CD4-positive, alpha-beta T cell treated with Interleukin-21 for 1 hour (primary cell): ENCODE data around the gene P4HA2.
A peak's percentile ranks its signal among the peaks of the same experiment; 100 is the strongest.

Experiments
- DNase-seq: peaks from one replicate; pipeline ENCODE4 v3.0.0-alpha.2; 2020

Gene P4HA2

DNA sequence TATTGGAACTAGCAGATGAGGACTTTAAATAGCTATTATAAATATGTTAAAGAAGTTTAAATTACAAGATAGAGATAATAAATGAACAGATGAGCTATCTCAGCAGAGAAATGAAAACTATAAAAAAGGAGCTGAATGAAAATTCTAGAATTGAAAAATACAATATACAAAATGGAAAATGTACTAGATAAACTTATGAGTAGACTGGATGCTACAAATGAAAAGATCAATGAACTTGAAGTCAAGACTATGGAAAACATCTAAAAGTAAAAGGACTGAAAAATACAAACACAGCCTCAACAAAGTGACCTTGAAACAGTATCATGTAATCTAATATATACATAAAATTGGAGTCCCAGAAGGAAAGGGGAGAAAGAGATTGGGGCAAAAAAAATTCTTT is 19.2 kb upstream of the P4HA2 start:
- DNase-seq, result no peak

- no peak for DNase-seq
These were observed 17.9 kb upstream of the P4HA2 start for GRCh38 chr5:132245593-132245992.

GRCh38 chr5:132243366-132243977 is 15.8 kb upstream of the P4HA2 start:
- DNase-seq, result no peak

DNA sequence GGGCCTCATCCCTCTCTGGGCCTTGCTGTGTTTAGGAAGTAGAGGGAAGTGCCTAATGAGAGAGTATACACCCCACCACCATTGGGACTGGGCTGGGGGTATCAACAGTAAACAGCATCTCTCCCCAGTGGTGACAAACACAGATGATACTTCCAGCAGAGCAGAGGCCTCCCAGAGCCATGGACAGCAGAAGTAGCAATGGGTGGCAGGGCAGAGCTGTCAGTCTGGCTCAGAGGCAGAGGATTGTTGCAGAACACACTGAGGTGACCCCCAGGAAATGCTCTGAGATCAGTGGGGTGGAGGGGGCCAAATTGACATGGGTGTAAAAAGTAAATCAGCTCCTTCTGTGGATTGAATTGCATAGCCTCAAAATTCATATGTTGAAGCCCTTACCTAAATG is 12.1 kb upstream of the P4HA2 start:
- DNase-seq, result no peak

DNA sequence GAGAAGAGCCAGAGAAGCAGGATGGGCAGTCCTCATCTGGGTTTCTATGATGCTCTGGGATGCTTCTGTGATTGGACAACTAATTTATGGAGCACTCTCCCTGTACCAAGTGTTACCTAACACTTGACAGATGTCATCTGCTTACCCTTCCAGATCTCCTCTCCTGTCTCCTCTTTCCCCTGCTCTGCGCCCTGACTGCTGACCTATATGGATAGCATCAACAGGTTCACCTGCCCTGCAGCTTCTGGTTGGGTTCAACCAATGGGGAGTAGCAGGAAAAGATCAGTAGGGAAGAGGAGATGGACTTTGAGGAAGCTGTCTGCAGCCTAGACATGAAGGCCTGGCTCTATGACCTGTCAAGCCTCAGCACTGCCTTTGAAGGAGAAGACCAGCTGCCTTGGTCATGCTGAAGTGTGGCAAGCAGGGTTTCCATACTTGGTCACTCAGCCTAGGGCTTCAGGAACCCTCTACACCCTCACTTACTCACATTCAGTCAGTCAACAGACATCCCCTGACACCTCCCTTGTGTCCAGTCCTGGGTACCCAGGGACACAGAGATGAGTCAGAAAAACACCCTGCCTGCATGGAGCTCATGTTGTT is 11.3 kb upstream of the P4HA2 start:
- no peak for DNase-seq

- DNase-seq, result peak; percentile 69
These were observed 10.6 kb upstream of the P4HA2 start for GRCh38 chr5:132238169-132238744.

GRCh38 chr5:132237670-132238069 is 10.0 kb upstream of the P4HA2 start:
- DNase-seq, result no peak

DNA sequence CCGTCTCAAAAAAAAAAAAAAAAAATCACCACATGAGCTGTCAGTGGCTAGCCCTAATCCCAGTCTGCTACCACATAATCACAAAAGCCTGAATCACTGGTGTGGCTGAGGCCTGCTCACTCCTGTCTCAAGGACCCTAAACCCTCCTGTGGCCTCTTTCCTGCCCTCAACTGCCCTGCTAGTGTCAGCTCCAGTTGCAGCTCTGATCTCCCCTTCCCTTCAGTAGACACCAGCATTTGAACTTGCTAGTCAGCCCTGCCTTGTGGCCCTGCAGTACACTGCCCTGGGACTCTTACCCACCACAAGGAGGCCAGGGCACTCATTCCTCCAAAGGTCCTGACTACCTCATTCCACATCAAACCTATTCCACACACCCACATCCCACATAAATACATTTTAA is 9.5 kb upstream of the P4HA2 start:
- DNase-seq, result no peak

DNA sequence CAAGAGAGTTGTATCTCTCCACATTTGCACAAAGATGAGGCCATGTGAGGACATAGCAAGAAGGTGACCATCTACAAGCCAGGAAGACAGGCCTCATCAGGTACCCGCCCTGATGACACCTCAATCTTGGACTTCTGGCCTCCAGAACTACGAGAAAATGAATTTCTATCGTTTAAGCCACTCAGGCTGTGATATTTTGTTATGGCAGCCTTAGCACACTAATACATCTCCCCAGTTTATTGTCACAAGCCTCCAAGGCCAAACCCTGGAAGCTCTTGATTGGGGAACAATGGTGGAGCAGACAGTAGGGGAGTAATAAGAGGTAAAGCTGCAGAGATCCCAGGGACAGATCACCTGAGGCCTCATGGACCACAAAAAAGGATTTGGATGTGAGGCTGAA is 7.7 kb upstream of the P4HA2 start:
- no peak for DNase-seq

GRCh38 chr5:132234684-132235062 is 7.0 kb upstream of the P4HA2 start:
- DNase-seq, result no peak

DNA sequence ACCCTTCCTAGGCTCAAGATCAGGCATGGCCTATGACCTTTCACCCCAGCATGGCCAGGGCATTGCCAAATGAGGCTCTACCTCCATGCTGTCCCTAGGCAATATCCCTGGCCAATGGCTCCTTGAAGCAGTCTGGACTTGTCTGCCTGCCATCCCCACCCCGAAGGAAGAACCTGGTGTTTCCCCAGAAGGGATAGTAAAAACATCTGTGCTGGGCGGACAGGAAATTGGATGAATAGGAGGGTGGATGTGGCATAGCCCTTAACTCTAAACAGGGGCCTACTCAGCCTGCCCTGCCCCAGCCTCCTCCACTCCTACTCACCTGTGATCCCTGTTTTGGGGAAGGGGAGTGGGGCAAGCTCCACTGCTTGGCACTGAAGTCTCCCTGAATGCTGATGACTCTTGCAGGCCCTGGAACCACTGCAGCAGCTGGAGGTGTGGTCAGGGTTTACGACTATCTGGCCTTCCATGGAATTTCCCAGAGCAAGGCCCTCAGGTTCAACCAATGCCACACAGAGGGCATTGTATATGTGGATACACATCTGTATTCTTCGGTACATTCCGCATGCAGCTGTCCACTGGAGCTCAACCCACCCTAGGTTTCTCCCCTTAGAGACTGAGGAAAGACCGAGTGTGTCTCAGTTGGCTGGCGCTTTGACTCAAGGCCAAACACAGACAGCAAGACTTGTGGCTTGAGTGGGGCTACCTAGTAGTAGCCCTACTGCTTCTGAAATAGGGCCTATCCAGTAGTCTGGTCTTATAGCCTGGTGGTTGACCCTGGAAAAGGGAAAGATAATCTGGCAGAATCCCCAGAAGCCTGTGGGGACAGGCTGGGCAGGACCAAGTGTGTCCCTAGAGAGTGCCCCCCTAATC is 6.4 kb upstream of the P4HA2 start:
- no peak for DNase-seq

GRCh38 chr5:132233081-132233480 is 5.4 kb upstream of the P4HA2 start:
- DNase-seq, result no peak

- no peak for DNase-seq
These were observed 4.8 kb upstream of the P4HA2 start for GRCh38 chr5:132232465-132232864.

DNA sequence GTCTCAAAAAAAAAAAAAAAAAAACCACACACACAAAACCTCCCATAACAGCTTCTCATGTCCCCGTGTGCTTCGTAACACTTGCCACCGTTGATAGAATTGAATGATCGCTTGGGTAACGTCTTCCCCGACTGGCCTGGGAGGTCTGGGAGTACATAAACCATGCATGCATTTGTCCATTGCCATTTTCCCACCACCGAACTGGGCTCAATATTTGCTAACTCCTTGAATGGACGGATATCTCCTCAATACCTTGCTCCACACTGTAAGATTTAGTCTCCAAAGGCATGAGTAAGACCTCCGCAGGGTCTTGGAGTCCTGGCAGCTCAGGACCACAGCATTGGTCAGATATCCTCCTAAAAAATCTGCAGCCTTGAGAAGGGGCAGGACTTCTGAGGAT is 3.2 kb upstream of the P4HA2 start:
- no peak for DNase-seq

DNA sequence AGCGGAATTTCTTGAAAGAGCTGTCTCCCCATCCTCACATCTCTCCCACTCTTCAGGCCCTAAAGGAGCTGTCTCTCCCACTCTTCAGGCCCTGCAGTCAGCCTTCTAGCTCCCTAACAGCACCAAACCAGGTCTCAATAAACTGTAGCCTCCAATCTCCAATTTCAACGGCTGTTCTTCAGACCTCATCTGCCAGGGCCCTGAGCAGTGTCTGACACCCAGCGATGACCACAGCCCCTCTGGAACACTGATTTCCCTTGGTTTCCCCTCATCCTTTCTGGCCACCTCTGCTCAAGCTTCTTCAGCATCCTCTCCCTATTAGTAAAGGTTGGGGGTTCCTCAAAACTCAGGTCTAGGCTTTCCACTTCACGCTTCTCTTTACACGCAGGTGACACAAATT is 1.6 kb upstream of the P4HA2 start:
- DNase-seq, result no peak

GRCh38 chr5:132228241-132229035 is 785 bp upstream of the P4HA2 start:
- DNase-seq, result no peak

GRCh38 chr5:132227235-132227484 is 493 bp downstream of the P4HA2 start:
- DNase-seq, result no peak

DNA sequence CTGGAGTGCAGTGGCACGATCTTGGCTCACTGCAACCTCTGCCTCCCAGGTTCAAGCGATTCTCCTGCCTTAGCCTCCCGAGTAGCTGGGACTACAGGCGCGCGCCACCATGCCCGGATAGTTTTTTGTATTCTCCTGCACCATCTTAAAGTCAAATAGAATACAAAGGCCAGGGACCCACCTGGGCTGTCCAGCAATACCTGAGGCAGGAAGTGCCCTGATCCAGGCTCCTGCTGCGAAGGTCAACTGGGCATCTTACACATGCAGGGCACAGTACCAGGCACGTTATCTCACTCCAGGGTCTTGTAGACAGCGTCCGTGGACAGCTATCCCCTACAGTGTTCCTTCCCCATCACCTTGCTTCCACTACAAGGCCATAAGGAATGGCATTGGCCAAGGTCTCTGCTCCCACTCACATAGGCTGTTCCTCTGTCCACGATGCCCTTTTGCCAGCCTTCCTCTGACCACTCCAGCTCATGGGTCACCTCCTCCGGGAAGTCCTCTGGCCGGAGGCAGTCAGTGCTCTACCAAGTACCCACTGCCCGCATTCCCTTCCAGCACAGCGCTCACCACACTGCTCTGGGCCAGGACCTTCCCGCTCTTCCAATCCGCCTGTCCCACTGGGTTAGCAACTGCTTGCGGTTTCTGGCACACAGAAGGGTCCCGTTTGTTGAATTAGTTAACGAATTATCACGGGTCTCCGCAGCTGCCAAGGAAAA is 978 bp downstream of the P4HA2 start:
- DNase-seq, result no peak

GRCh38 chr5:132225165-132226032 is 2.3 kb downstream of the P4HA2 start:
- DNase-seq, result no peak

- no peak for DNase-seq
These were observed 2.9 kb downstream of the P4HA2 start for GRCh38 chr5:132224716-132225115.

- DNase-seq, result no peak
These were observed 3.8 kb downstream of the P4HA2 start for GRCh38 chr5:132223861-132224260.

GRCh38 chr5:132222649-132223038 is 5.0 kb downstream of the P4HA2 start:
- DNase-seq, result no peak
